ENCODE measurements around the gene MYCBP2.

DNA sequence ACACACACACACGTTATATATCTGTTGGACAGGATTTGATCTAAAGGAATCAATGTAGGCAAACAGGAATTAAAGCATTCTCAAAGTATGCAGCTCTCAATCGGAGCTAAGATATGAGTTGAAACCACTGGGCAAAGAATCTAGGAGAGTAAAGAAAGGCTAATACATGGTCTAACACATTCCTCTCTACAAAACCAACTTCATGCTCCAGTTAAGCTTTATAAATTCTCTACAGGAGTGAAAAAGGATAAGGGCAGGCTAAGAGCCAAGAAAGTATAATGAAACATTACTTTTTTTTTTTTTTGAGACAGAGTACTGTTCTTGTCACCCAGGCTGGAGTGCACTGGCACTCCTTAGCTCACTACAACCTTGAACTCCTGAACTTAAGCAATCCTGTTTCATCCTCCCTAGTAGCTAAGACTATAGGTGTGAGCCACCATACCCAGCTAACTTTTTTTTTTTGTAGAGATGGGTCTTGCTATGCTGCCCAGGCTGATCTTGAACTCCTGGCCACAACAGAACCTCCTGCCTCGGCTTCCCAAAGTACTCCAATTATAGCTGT lies 310.6 kb downstream of the MYCBP2 start:
- TF ChIP-seq, protein P1, sequence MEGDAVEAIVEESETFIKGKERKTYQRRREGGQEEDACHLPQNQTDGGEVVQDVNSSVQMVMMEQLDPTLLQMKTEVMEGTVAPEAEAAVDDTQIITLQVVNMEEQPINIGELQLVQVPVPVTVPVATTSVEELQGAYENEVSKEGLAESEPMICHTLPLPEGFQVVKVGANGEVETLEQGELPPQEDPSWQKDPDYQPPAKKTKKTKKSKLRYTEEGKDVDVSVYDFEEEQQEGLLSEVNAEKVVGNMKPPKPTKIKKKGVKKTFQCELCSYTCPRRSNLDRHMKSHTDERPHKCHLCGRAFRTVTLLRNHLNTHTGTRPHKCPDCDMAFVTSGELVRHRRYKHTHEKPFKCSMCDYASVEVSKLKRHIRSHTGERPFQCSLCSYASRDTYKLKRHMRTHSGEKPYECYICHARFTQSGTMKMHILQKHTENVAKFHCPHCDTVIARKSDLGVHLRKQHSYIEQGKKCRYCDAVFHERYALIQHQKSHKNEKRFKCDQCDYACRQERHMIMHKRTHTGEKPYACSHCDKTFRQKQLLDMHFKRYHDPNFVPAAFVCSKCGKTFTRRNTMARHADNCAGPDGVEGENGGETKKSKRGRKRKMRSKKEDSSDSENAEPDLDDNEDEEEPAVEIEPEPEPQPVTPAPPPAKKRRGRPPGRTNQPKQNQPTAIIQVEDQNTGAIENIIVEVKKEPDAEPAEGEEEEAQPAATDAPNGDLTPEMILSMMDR (IDR thresholded peaks at IDR 0.05; ENCODE audit: insufficient read depth, low read length, poor library complexity, severe bottlenecking): no peak
- no peak for TF ChIP-seq EZH2phosphoT487 (conservative IDR thresholded peaks at IDR 0.05; ENCODE audit: low read length)
